Measurements from ENCODE around the gene NCOA4.
"Not testable (repeated sequence)": the region's sequence is repeated elsewhere in the genome, so short reads cannot be mapped to it uniquely, and the experiment has no call there.

Gene NCOA4

GRCh38 chr10:46052791-46053375 lies 22.5 kb upstream of the NCOA4 start:
- DNase-seq (ENCODE audit: insufficient read length, low spot score) (no peak), FAIRE-seq (no peak)

- no peak for FAIRE-seq
- DNase-seq (ENCODE audit: insufficient read length, low spot score) = no peak
Measured at GRCh38 chr10:46052057-46052790, 21.8 kb upstream of the NCOA4 start.

DNA sequence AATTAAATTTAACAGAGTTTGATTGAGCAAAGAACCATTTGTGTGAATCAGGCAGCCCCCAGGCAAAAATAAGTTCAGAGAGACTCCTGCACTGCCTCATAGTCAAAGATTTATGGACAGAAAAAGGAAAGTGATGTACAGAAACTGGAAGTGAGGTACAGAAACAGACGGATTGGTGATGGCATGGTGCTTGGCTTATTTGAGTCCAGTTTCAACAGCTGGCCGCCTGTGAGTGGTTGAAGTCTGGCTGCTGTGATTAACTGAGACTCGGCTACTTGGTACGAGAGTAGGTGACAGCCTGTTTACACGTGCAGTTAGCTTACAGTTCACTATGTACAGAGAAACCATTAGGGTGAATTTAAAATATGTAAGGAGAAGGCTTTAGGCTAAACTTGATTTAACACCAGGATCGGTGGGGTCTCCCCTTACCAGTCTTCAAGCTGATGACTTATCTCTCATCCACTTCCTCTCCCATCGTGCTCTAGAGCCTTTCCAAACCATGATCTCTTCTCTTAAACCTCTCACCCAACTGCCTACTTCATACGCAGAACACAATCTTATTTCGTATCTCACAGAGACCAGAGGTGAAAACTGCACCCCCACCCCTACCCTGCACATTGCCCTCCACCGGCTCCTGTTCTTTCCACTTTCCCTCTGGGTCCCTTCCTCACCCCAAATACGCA lies 20.7 kb upstream of the NCOA4 start:
- FAIRE-seq (no peak), DNase-seq (ENCODE audit: insufficient read length, low spot score) (no peak)

GRCh38 chr10:46049497-46049831 lies 19.0 kb upstream of the NCOA4 start:
- FAIRE-seq; DNase-seq (ENCODE audit: insufficient read length, low spot score): not testable (repeated sequence)

- DNase-seq (ENCODE audit: insufficient read length, low spot score) (no peak), FAIRE-seq (no peak)
Measured at GRCh38 chr10:46048152-46048551, 17.7 kb upstream of the NCOA4 start.

- DNase-seq (ENCODE audit: insufficient read length, low spot score) = no peak
- no peak for FAIRE-seq
Measured at GRCh38 chr10:46046261-46046660, 15.8 kb upstream of the NCOA4 start, which contains the start of gene MSMB. Gene MSMB, minus strand, starts transcription at chr10:46046269. Its CDS starts 32 bp downstream, at chr10:46046237.

DNA sequence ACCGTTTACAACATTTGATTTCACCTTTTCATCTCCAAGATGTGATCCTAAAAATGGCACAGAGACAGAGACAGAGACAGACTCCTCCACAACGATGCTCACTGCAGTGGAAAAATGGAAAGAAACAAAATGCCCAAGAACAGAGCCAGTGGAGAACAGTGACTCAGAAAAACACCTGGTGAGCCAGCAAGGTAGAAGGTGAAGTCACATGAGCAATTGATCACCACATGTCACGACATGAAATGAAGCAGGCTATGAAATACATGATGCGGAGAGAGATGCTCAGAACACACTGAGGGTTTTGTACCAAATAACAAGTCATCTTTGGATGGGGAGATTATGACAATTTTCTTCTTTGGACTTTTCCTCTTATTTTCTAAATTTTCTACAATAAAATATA lies 12.1 kb upstream of the NCOA4 start:
- no peak for DNase-seq (ENCODE audit: insufficient read length, low spot score)
- no peak for FAIRE-seq

GRCh38 chr10:46040004-46040403 lies 9.6 kb upstream of the NCOA4 start:
- FAIRE-seq (no peak), DNase-seq (ENCODE audit: insufficient read length, low spot score) (no peak)

DNA sequence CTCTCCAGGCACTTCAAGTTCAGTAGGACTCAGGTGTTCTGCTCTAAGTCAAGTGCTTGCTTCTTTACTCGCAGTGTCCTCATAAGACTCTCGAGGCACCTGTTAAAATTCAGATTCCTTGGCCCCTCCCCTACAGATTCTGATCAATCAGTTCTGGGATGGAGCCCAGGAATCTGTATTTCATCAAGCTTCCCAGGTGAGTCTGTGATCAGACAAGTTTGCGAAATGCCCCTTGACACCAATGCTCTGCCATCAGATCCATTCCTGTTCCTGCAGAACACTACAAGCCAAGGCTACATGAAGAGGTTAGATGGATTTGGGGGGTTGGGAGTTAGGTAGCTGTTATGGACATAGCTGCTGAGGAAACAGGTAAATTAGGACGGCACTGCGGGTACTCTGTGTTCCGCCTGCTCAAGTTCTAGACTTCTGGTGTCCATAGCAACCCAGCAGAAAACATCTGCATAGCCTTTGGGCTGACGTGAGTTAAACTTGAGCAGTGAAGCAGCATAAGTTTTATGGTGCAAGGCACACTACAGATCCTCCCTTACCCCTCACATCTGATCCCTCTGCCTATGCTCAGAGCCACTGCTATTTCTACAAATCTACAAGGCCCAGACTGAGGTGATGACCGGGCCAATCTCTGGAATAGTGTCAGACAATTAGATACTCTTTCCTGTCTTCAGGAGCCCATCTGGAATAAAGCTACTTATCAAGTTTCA lies 6.8 kb upstream of the NCOA4 start:
- no peak for FAIRE-seq

GRCh38 chr10:46035923-46036849 lies 5.8 kb upstream of the NCOA4 start:
- FAIRE-seq (no peak), DNase-seq (ENCODE audit: insufficient read length, low spot score) (no peak)

More for the DNA sequence above, 6.8 kb upstream of the NCOA4 start:
- no peak for DNase-seq (ENCODE audit: insufficient read length, low spot score)

DNA sequence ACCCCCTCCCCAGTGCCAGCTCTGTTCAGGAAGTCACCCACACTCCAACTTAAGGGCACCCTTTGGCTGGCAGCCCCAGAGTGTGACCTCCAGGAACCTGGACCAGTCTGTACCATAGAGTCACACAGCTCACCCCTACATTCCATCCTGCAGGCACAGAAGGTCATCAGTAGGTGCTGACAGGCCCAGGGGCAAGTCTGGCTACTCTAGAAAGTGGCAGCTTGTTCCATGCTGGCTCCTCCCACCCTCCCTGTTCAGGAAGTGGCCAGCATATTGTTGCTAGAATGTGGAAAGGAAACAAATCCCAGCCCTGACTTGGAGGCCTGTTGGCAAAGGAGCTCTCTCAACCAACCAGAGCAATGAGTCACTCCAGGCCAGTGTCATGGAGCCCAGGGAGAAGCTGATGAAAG lies 3.2 kb upstream of the NCOA4 start:
- DNase-seq (ENCODE audit: insufficient read length, low spot score) = no peak
- FAIRE-seq = no peak

GRCh38 chr10:46031648-46032532 lies 1.5 kb upstream of the NCOA4 start:
- DNase-seq (ENCODE audit: insufficient read length, low spot score) (no peak), FAIRE-seq (no peak)

GRCh38 chr10:46029461-46030030 lies 877 bp downstream of the NCOA4 start:
- DNase-seq (ENCODE audit: insufficient read length, low spot score) (no peak), FAIRE-seq (no peak)

- FAIRE-seq = no peak
Measured at GRCh38 chr10:46028584-46029460, 1.6 kb downstream of the NCOA4 start.

GRCh38 chr10:46026106-46026505 lies 4.3 kb downstream of the NCOA4 start:
- DNase-seq (ENCODE audit: insufficient read length, low spot score) (no peak), FAIRE-seq (no peak)

More at GRCh38 chr10:46028584-46029460, 1.6 kb downstream of the NCOA4 start:
- DNase-seq (ENCODE audit: insufficient read length, low spot score) = peak; percentile 20

GRCh38 chr10:46025406-46025805 lies 5.0 kb downstream of the NCOA4 start:
- no peak for FAIRE-seq
- DNase-seq (ENCODE audit: insufficient read length, low spot score) = no peak

DNA sequence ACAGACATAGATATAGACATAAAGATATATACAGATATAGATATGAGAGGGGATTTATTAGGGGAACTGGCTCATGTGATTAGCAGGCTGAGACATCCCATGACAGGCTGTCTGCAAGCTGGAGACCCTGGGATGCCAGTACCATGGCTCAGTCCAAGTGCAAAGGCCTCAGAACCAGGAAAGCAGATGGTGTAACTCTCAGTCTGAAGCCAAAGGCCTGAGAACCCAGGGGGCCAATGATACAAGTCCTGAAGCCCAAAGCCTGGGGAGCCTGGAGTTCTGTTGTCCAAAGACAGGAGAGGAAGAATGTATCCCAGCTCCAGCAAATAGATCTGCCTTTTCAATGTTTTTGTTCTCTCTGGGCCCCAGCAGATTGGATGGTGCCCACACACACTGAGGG lies 5.5 kb downstream of the NCOA4 start:
- FAIRE-seq = no peak
- no peak for DNase-seq (ENCODE audit: insufficient read length, low spot score)
